Lower leg skin (tissue), 3 donors: ENCODE results near the gene ACADVL.

ENCODE experiments used
- POLR2A ChIP-seq, 2 donors: fragments of 450-650 bp; IDR thresholded peaks; one replicate each; pipeline ENCODE4 v1.6.1; 2016 to 2017; ENCODE audit warnings: antibody characterized with exemption in 2 of 2, mild to moderate bottlenecking in 1 of 2, moderate library complexity in 1 of 2
- TF ChIP-seq, protein P1 (sequence below), 3 donors: fragments of 450-650 bp; IDR thresholded peaks; one replicate each; pipeline ENCODE4 v1.5.1; 2016; ENCODE audit warnings: antibody characterized with exemption in 3 of 3, mild to moderate bottlenecking in 3 of 3, moderate library complexity in 2 of 3

DNA sequence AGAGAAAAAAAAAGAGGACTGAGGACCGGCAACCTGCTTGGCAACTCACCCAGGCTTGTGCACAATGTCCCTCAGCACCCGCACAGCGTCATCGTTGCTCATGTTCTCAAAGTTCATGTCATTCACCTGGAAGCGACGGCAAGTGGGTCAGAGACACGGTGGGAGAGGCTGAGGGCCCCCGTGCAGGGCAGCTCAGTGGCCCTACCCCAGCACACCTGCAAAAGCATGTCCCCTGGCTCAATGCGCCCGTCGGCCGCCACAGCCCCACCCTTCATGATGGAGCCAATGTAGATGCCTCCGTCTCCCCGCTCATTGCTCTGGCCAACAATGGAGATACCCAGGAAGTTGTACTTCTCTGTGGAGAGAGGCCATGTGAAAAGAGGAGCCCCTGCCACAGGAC, 9.2 kb downstream of the ACADVL start:
- TF ChIP-seq, protein P1, sequence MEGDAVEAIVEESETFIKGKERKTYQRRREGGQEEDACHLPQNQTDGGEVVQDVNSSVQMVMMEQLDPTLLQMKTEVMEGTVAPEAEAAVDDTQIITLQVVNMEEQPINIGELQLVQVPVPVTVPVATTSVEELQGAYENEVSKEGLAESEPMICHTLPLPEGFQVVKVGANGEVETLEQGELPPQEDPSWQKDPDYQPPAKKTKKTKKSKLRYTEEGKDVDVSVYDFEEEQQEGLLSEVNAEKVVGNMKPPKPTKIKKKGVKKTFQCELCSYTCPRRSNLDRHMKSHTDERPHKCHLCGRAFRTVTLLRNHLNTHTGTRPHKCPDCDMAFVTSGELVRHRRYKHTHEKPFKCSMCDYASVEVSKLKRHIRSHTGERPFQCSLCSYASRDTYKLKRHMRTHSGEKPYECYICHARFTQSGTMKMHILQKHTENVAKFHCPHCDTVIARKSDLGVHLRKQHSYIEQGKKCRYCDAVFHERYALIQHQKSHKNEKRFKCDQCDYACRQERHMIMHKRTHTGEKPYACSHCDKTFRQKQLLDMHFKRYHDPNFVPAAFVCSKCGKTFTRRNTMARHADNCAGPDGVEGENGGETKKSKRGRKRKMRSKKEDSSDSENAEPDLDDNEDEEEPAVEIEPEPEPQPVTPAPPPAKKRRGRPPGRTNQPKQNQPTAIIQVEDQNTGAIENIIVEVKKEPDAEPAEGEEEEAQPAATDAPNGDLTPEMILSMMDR (IDR thresholded peaks at IDR 0.05) = no peak
- TF ChIP-seq POLR2A (IDR thresholded peaks at IDR 0.05) = no peak
